Hepatocyte (in vitro differentiated cells): ENCODE data around the gene PCBD2.

ENCODE experiments used
- EZH2 ChIP-seq: fragments of 200-600 bp; sonication (generic); IDR thresholded peaks from 2 replicates; pipeline ENCODE4 v1.6.1; 2016; ENCODE audit warnings: antibody characterized with exemption, mild to moderate bottlenecking, borderline replicate concordance
- EZH2phosphoT487 ChIP-seq: fragments of 200-600 bp; sonication (generic); IDR thresholded peaks from one replicate; pipeline ENCODE4 v1.6.1; 2018; ENCODE audit warnings: antibody characterized with exemption, mild to moderate bottlenecking, low read depth, moderate library complexity; ENCODE audit not compliant: unreplicated experiment, severe bottlenecking
- TF ChIP-seq, protein P1 (sequence below): fragments of 200-600 bp; sonication (generic); IDR thresholded peaks from 2 replicates; pipeline ENCODE4 v1.5.1; 2016; ENCODE audit warnings: antibody characterized with exemption, mild to moderate bottlenecking; ENCODE audit not compliant: poor library complexity

DNA sequence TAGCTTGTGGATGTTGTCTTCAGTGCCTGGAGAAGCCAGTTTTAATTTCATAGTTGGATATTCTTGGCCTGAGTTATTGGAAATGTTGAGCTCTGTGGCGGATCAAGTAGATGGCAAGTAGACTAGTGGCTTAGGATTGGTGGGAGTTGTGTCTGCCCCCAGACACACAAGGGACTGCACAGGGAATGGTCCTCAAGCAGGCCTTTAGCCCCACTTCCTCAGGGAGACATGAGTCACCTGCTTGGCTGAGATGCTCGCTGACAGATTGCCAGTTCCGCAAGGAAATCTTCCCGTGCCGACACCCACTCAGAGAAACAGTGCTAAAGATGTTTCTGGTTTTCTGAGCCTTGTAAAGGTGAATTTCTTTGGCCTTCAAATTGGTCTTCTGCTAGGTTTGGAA lies 44.0 kb downstream of the PCBD2 start:
- TF ChIP-seq, protein P1, sequence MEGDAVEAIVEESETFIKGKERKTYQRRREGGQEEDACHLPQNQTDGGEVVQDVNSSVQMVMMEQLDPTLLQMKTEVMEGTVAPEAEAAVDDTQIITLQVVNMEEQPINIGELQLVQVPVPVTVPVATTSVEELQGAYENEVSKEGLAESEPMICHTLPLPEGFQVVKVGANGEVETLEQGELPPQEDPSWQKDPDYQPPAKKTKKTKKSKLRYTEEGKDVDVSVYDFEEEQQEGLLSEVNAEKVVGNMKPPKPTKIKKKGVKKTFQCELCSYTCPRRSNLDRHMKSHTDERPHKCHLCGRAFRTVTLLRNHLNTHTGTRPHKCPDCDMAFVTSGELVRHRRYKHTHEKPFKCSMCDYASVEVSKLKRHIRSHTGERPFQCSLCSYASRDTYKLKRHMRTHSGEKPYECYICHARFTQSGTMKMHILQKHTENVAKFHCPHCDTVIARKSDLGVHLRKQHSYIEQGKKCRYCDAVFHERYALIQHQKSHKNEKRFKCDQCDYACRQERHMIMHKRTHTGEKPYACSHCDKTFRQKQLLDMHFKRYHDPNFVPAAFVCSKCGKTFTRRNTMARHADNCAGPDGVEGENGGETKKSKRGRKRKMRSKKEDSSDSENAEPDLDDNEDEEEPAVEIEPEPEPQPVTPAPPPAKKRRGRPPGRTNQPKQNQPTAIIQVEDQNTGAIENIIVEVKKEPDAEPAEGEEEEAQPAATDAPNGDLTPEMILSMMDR = no peak
- TF ChIP-seq EZH2 (no peak), EZH2phosphoT487 (no peak)
